GM19455 (cell line): ENCODE measurements around the gene CLEC4A.
"Not testable (repeated sequence)": the region's sequence is repeated elsewhere in the genome, so short reads cannot be mapped to it uniquely, and the experiment has no call there.

Experiments
- ATAC-seq: cut with Tn5 transposase; IDR thresholded peaks from one replicate; pipeline ENCODE4 v1.9.1; 2021; ENCODE audit not compliant: unreplicated experiment

Gene CLEC4A

GRCh38 chr12:8133636-8134397 is 10.4 kb downstream of the CLEC4A start:
- ATAC-seq = not testable (repeated sequence)

DNA sequence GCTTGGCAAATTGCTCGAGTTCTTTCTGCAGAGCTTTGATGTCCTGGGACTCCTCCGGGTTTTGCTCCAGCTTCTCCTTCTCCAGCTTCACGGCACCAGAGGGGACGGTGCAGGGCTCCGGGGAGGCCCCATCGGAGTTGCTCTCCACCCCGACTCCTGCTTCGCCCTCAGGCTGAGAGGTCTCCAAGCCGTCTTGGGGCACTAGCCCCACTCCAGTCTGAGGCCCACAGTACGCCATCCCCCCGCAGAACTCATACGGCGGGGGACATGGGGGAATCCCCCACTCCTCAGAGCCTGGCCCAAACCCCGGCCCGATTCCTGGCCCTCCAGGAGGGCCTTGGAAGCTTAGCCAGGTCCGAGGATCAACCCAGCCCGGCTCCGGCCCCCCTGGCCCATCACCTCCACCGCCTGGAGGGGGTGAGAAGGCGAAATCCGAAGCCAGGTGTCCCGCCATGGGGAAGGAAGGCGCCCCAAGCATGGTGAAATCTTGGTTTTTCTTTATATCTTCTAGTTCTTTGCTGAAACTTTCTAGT is 11.0 kb downstream of the CLEC4A start:
- not testable (repeated sequence) for ATAC-seq

- not testable (repeated sequence) for ATAC-seq
Measured at GRCh38 chr12:8141647-8142046, 18.2 kb downstream of the CLEC4A start.

GRCh38 chr12:8143261-8143660 is 19.8 kb downstream of the CLEC4A start:
- no peak for ATAC-seq

DNA sequence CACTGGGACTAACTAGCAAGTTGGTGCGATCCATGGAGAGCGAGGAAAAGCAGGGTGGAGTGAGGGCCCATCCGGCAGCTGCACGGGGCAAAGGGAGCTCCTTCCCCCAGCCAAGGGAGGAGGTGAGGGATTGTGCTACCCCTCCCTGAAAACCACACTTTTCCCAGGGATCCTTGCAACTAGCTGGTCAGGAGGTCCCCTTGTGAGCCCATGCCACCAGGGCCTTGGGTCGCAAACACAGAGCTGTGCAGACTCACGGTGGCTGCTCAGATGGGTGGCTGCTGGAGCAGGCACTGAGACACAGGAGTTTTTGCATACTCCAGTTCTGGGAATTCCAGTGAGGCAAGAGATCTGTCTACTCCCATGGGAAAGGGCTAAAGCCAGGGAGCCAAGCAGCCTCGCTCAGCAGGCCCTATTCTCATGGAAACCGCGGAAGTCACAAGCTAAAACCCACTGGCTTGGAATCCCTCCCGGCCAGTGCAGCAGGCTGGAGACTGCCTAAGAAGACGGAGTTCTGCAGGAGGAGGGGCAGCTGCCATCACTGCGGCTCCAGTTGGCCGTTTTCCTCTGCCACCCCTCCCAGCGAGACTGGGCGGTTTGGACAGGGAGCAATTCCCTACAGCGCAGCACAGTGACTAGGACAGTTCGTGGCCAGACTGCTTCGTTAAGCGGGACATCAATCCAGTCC is 22.5 kb downstream of the CLEC4A start:
- no peak for ATAC-seq

GRCh38 chr12:8146442-8146771 is 23.0 kb downstream of the CLEC4A start:
- ATAC-seq = no peak

GRCh38 chr12:8154526-8154925 is 31.1 kb downstream of the CLEC4A start:
- ATAC-seq = no peak

DNA sequence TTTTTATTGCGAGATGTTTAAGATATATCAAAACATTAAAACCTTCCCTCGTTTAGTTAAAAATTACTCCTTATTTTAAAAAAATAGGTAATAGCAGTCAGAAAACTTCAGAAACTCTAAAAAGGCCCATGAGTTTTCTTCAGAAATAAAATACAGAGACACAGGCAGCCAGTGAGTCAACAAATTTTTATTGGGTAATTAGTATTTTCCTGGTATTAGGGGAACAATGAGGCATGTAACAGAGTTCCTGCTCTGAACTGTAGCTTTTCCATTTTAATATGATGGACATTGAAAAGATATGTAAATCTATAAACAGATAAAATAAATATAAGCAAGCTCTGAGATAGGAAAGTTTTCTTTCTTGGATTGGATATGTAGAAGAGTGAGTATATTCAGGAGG is 33.0 kb downstream of the CLEC4A start:
- no peak for ATAC-seq

DNA sequence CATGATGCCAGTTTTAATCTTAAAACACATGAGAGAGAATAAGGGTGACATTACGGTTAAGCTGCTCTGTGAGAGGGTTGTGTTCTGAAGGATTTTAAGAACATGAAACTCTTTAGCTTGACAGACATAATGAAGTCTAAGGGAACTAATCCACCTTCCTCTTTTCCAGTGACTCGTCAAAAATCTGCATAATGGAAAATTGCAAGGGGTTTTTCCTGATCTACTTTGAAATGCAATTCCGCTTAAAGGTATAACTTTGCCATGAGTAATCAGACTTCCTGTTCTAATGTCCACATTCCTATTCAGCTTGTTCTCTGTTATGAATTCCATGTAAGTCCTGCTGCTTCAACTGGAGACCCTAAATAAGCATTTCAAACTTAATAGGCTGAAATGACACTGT is 33.4 kb downstream of the CLEC4A start, which contains the start of gene ZNF705A:
Gene ZNF705A (plus strand): TSS at position 171 of the 400 bp plus-strand sequence. CDS start 15,611 bp downstream, outside the sequence.
- ATAC-seq = no peak

DNA sequence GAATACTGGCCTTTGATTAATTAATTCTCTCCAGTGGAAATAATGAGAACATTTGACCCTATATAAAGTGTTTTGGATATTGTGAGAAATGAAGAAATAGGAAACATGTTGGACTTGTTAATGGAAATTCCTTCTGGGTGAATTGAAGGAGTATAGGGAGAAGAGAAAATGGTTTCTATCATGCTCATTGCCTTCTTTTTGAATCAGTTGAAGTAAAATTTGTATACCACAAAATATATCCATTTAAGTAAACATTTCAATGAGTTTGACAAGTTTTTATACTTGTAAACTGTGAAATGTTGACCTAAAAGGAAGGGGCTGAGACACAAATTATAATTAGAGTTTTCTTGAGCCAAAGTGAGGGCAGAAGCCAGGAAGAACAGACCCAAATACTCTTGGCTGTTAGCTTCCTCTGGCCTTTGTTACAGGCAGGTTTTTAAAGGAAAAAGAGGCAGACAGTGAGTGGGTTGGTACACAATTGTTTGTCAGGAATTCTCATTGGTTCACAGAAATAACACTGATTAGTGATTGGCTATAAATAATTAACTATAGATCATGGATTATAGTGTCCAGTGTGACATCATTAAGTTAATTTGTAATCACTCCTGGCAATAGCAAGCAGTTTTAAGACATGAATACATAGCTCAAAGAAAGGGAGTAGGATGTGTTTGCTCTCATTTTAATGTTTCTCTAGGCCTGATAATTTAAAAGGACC is 34.2 kb downstream of the CLEC4A start:
- ATAC-seq = no peak

- ATAC-seq = not testable (repeated sequence)
Measured at GRCh38 chr12:8172911-8173310, 49.5 kb downstream of the CLEC4A start.

DNA sequence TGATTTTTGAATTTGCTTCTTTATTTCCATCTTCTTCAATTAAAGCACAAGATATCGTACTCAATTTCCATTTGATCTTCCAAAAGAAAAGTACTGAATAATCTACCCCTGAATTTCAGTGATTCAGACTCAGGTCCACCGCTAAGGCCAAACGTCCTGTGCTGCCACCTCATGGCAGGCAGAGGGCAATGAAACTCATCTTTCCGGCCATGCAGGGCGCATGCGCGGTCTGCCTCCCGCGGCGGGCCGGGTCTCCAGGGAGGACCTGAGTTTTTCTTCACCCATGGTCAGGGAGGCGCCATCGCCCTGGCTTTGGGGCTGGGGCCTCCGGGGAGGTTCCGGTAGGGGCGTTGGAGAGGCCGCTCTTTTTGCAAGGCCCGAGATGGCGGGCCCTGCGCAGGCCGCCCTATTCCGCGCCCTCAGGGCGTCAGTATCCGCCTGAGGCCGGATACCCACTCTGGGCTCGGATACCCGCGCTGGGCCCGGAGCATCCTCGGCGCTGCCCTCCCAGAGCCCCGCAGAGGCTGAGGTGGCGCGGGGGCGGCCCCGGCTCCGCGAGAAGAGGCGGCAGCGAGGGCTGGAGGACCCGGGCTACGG is 56.7 kb downstream of the CLEC4A start:
- ATAC-seq = not testable (repeated sequence)

- ATAC-seq = not testable (repeated sequence)
Measured at GRCh38 chr12:8181271-8181670, 57.9 kb downstream of the CLEC4A start.

DNA sequence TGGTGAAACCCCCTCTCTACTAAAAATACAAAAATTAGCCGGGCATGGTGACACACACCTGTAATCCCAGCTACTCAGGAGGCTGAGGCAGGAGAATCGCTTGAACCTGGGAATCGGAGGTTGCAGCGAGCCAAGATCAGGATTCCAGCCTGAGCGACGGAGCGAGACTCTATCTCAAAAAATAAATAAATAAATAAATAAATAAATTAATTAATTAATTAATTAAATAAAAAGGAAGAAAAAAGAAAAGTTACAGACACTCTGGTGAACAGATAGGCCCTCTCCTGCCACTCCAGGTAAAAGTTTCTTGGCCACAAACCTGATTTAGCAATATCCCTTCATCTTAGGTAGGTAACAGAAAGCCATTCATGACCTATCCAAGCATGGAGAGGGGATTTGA is 59.5 kb downstream of the CLEC4A start:
- not testable (repeated sequence) for ATAC-seq

GRCh38 chr12:8183346-8183745 is 59.9 kb downstream of the CLEC4A start:
- ATAC-seq = not testable (repeated sequence)

DNA sequence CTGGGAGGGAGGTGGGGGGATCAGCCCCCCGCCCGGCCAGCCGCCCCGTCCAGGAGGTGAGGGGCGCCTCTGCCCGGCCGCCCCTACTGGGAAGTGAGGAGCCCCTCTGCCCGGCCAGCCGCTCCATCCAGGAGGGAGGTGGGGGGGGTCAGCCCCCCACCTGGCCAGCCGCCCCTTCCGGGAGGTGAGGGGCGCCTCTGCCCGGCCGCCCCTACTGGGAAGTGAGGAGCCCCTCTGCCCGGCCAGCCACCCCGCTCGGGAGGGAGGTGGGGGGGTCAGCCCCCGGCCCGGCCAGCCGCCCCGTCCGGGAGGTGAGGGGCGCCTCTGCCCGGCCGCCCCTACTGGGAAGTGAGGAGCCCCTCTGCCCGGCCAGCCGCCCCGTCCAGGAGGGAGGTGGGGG is 60.8 kb downstream of the CLEC4A start:
- not testable (repeated sequence) for ATAC-seq

- not testable (repeated sequence) for ATAC-seq
Measured at GRCh38 chr12:8188088-8188487, 64.7 kb downstream of the CLEC4A start.
